Femur (tissue), 1 donor: ENCODE data around the gene KCTD8.

ENCODE experiments used
- DNase-seq: peaks from one replicate; pipeline ENCODE4 v3.0.0-alpha.2; 2017

The KCTD8 gene

GRCh38 chr4:44160776-44161367, 287.7 kb downstream of the KCTD8 start:
- no peak for DNase-seq

- no peak for DNase-seq
These were observed 288.6 kb downstream of the KCTD8 start for GRCh38 chr4:44159991-44160390.

- no peak for DNase-seq
These were observed 290.9 kb downstream of the KCTD8 start for GRCh38 chr4:44157611-44158277.

GRCh38 chr4:44150091-44150576, 298.5 kb downstream of the KCTD8 start:
- no peak for DNase-seq

- DNase-seq: no peak
These were observed 299.3 kb downstream of the KCTD8 start for GRCh38 chr4:44149282-44149681.

GRCh38 chr4:44147571-44148075, 301.0 kb downstream of the KCTD8 start:
- DNase-seq: no peak

GRCh38 chr4:44146516-44146915, 302.1 kb downstream of the KCTD8 start:
- DNase-seq: no peak

GRCh38 chr4:44145868-44146267, 302.7 kb downstream of the KCTD8 start:
- DNase-seq: no peak

GRCh38 chr4:44132526-44132925, 316.1 kb downstream of the KCTD8 start:
- no peak for DNase-seq
